GM12864 (cell line): ENCODE data around the gene TEX264.
A peak's percentile ranks its signal among the peaks of the same experiment; 100 is the strongest.

Experiments used
- DNase-seq: peaks from one replicate; pipeline ENCODE4 v3.0.0-alpha.2; 2011; ENCODE audit warnings: low read depth
- H3K4me3 ChIP-seq: 2 replicates; pipeline ENCODE4 v1.5.1; 2011; ENCODE audit warnings: mild to moderate bottlenecking, low read depth, low read length, control low read depth
- TF ChIP-seq, protein P1 (sequence below): IDR thresholded peaks from 2 replicates; pipeline ENCODE4 v1.5.1; 2011; ENCODE audit warnings: low read depth, mild to moderate bottlenecking, moderate library complexity, low read length, control low read depth, inconsistent platforms; ENCODE audit errors: missing control alignments

Gene TEX264

GRCh38 chr3:51715231-51715976 is 44.4 kb downstream of the TEX264 start:
- no peak for DNase-seq
- TF ChIP-seq, protein P1, sequence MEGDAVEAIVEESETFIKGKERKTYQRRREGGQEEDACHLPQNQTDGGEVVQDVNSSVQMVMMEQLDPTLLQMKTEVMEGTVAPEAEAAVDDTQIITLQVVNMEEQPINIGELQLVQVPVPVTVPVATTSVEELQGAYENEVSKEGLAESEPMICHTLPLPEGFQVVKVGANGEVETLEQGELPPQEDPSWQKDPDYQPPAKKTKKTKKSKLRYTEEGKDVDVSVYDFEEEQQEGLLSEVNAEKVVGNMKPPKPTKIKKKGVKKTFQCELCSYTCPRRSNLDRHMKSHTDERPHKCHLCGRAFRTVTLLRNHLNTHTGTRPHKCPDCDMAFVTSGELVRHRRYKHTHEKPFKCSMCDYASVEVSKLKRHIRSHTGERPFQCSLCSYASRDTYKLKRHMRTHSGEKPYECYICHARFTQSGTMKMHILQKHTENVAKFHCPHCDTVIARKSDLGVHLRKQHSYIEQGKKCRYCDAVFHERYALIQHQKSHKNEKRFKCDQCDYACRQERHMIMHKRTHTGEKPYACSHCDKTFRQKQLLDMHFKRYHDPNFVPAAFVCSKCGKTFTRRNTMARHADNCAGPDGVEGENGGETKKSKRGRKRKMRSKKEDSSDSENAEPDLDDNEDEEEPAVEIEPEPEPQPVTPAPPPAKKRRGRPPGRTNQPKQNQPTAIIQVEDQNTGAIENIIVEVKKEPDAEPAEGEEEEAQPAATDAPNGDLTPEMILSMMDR, result no peak
- no peak overlapping the region for H3K4me3 ChIP-seq

DNA sequence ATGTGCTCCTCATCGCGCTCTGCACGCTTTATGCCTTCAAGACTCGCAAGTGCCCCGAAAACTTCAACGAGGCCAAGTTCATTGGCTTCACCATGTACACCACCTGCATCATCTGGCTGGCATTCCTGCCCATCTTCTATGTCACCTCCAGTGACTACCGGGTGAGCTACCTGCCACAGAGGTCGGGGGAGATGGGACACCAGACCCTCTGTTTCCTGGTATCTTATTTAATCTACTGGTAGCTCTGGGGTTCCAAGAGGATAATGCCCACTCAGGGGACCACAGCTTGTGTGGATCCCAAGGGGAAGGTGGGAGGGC is 44.9 kb downstream of the TEX264 start:
- TF ChIP-seq, protein P1, result no peak
- no peak for DNase-seq
- no peak overlapping the region for H3K4me3 ChIP-seq

GRCh38 chr3:51716805-51717204 is 45.8 kb downstream of the TEX264 start:
- H3K4me3 ChIP-seq, result no peak overlapping the region
- no peak for DNase-seq
- TF ChIP-seq, protein P1, result no peak

DNA sequence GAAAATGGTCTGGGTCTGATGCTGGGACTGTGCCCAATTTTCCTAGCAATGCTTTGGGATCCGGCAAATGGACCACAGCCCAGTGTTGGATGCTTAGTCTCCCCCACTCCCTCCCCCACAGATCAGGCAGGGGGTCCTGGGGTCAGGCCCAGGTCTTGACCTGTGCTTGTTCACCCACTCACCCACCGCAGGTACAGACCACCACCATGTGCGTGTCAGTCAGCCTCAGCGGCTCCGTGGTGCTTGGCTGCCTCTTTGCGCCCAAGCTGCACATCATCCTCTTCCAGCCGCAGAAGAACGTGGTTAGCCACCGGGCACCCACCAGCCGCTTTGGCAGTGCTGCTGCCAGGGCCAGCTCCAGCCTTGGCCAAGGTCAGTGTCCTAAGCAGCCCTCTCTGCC is 46.4 kb downstream of the TEX264 start:
- TF ChIP-seq, protein P1, result no peak
- no peak overlapping the region for H3K4me3 ChIP-seq
- no peak for DNase-seq

- no peak for DNase-seq
- TF ChIP-seq, protein P1, result no peak
- no peak overlapping the region for H3K4me3 ChIP-seq
Observed at GRCh38 chr3:51717947-51718346, 46.9 kb downstream of the TEX264 start.

- peak; percentile 10 for DNase-seq
- TF ChIP-seq, protein P1, result peak; percentile 79
- H3K4me3 ChIP-seq, result no peak overlapping the region
Observed at GRCh38 chr3:51718547-51719409, 47.7 kb downstream of the TEX264 start.
